Muscle of back (tissue), 11 donors: Measurements from ENCODE around the gene MFSD2A. TPM values are rescaled to one million over a fixed set of nuclear protein-coding genes. Genes with fewer than 3 reads are reported as not detected.
"Not testable (repeated sequence)": the region's sequence is repeated elsewhere in the genome, so short reads cannot be mapped to it uniquely, and the experiment has no call there.

Source experiments
- DNase-seq, 3 donors: peaks; one replicate each; pipeline versions ENCODE4 v3.0.0 to v3.0.0-alpha.2; 2013
- polyA plus RNA-seq, 10 donors: library from polyadenylated mRNA; unstranded; fragments of 120-200 nt; gene quantifications; one replicate each; pipeline ENCODE4 v1.2.1, GENCODE V29; 2013; ENCODE audit not compliant: insufficient read length in 10 of 10

MFSD2A gene
- polyA plus RNA-seq, 10 donors: 0.58 to 3.3 (median 0.95) TPM

GRCh38 chr1:40003156-40004093, 48.5 kb downstream of the MFSD2A start:
- peak in 1 of 3 donors; percentile 3 for DNase-seq

DNA sequence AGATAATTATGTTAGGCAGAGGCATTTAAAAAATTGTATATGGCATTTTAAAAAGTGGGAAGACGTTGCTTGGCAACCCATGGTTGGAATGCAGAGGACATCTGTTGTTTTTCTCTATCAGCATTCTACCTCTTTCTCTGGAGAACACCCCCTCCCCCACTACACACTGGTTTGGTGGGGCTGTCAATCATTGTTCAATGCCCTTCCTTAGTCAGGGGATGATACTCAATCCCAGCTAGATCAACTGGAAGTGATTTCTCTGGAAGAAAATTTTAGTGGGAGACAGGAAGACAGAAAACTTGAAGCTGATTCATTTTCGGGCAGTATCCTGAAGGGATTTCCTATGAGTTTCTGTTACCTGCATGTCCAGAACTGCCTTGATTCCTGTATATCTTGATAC, 49.9 kb downstream of the MFSD2A start:
- no peak for DNase-seq

GRCh38 chr1:40007481-40008034, 52.6 kb downstream of the MFSD2A start:
- not testable (repeated sequence) for DNase-seq

DNA sequence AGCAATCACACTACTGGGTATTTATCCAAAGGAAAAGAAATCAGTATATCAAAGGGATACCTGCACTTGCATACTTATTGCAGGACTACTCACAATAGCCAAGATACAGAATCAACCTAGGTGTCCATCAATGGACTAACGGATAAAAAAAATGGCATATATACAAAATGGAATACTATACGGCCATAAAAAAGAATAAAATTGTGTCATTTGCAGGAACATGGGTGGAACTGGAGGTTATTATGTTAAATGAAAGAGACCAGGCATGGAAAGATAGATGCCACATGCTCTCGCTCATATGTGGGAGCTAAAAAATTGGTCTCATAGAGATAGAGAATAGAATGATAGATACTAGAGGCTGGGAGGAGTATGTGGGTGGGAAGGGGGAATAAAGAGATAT, 56.3 kb downstream of the MFSD2A start:
- no peak for DNase-seq

GRCh38 chr1:40014253-40014706, 59.3 kb downstream of the MFSD2A start:
- no peak for DNase-seq

DNA sequence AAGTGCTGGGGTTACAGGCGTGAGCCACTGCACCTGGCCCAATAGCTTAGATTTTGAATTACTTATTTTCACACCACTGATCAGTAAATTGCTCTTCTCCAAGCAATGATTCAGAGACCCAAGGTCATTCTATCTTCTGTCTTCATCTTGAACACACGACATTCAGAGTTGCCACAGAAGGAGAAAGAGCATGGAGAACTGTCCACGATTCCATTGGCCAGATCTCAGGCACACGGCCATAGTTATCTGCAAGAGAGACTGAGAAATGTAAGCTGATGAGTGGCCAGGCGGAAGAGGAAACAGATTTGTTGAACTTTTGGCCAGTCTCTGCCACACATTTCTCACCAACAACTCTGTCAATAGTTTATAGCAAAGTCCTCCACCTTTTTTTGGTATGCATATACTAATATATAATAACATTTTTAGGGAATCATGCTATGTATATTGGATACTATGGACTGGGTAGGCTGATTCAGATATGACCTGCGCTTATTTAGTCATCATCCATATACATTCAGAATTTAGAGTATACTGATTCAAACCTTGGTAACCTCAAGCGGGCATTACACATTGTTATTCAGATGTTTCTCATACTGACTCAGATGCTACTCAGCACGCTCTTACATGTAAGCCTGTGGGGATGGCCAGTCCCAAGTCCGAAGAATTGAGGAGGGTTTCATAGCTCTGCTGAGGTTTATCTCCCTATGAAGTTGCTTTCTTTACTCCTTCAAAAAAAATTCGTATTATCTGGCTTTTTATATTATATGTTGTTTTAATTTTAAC, 60.1 kb downstream of the MFSD2A start:
- DNase-seq: peak in 1 of 3 donors; percentile 68

DNA sequence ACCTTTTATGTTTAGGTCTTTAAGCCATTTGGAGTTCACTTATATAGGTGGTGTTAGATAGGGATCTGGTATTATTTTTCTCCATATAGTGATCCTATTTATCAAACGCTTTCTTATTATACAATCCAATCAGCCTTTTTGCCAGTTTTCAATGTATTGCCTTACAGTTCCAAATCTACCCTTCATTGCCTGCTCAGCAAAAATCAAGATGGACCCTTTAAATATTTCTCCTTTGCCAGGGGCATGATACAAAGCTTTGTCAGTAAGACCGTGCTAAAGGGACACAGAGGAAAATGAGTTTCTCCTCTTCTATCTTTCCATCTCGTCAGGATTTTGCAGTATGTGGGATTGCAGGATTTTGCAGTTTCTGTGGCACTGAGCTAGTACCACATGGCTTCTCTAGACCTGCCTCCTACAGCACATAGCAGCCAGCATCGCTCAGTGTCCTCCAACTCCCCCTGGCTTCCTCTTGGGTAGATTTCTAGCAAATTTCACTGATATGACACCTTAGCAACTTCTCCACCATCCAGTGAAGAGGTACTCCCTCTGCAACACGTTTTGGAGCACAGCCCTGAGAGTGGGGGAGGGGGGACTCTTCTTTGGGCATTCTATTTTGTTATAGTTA, 63.1 kb downstream of the MFSD2A start:
- DNase-seq: no peak

Other genes with a start within 250 kb of the MFSD2A start
- 10 to 100 TPM; 36.4 to 43.6 (median 40.0) TPM for gene PPIE, start 216.3 kb upstream of the MFSD2A start, polyA plus RNA-seq
- gene OXCT2, start 183.8 kb upstream of the MFSD2A start, polyA plus RNA-seq: under 1 TPM in 7 of 10 donors, not detected in 3; 0.12 to 0.73 (median 0.32) TPM
- 1 to 10 TPM; 1.1 to 1.7 (median 1.6) TPM for gene BMP8B, start 166.3 kb upstream of the MFSD2A start, polyA plus RNA-seq
- gene TRIT1, start 71.6 kb upstream of the MFSD2A start, polyA plus RNA-seq: 10 to 100 TPM; 10.9 to 22.4 (median 15.0) TPM
- gene MYCL, start 53.2 kb upstream of the MFSD2A start, polyA plus RNA-seq: 1 to 10 TPM; 1.7 to 9.3 (median 2.4) TPM
- 100 to 1,000 TPM in 1 of 10 donors, 10 to 100 TPM in 9; 78.2 to 116 (median 91.9) TPM for gene CAP1, start 85.6 kb downstream of the MFSD2A start, polyA plus RNA-seq
- 10 to 100 TPM; 40.7 to 69.1 (median 48.9) TPM for gene PPT1, start 142.1 kb downstream of the MFSD2A start, polyA plus RNA-seq
- 10 to 100 TPM; 12.7 to 22.3 (median 15.4) TPM for gene RLF, start 206.2 kb downstream of the MFSD2A start, polyA plus RNA-seq